Right hindlimb (tissue), 1 donor: ENCODE results near the gene CHAF1A.

Experiments
- DNase-seq: peaks from one replicate; pipeline ENCODE4 v3.0.0-alpha.2; 2018

Gene CHAF1A

DNA sequence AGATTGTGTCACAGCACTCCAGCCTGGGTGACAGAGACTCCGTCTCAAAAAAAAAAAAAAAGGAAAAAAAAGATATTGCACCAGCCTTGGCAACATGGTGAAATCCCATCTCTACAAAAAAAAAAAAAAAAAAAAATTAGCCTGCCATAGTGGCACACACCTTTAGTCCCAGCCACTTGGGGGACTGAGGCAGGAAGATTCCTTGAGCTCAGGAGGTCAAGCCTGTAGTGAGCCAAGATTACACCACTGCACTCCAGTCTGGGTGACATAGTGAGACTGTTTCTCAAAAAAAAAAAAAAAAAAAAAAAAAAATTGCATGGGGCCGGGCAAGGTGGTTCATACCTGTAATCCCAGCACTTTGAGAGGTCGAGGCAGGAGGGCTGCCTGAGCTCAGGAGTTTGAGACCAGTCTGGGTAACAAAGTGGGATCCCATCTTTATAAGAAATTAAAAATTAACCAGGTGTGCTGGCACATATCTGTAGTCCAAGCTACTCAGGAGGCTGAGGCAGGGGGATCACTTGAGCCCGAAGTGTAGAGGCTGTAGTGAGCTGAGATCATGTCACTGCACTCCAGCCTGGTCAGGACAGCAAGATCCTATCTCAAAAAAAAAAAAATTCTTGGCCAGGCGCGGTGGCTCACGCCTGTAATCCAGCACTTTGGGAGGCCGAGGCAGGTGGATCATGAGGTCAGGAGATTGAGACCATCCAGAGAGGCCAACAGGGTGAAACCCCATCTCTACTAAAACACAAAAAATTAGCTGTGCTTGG lies 62.6 kb downstream of the CHAF1A start:
- DNase-seq: no peak

DNA sequence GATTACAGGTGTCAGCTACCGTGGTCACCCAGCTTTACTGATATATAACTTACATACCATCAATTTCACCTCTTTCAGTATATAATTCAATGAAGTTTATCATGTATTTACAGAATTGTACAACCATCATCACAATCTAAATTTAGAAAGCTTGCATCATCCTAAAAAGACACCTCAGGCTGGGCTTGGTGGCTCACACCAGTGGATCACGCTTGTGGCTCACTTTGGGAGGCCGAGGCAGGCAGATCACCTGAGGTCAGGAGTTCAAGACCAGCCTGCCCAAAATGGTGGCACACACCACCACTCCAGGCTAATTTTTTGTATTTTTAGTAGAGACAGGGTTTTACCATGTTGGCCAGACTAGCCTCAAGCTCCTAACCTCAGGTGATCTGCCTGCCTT lies 65.4 kb downstream of the CHAF1A start:
- DNase-seq: no peak

DNA sequence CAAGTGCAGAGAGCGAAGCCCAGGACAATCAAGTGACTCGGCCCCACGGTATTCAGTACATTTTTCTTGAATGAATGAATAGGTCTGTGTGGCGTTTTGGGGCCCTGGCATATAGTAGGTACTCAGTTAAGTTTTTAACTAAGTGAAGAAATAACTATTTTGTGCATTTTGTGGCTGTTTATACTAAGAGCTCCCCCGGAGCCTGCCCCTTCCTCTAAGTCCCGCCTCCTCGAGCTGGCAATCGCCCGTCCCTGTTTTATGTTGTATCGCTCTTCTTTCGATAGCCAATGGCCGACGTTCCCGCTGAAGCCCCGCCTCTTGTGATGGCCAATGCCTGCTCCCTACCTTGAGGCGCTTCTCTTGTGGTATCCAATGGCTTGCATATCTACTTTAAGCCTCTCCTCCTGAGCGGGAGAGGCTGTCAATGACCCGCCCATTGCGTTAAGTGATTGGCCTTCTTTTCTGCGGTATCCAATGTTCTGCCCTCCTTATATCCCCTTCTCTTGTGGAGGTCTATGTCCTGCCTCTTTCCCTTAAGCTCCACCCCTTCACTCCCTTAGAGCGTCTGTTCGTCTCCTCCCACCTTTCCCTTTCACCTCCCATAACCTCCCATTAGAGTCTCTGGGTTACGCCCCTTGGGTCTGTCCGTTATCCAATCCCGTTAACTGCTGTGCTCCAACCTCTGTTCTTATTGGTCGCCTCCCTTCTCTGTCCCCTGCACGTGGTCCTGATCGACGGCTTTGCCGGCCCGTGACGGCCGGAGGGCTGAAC lies 69.1 kb downstream of the CHAF1A start:
- DNase-seq: peak; percentile 99

DNA sequence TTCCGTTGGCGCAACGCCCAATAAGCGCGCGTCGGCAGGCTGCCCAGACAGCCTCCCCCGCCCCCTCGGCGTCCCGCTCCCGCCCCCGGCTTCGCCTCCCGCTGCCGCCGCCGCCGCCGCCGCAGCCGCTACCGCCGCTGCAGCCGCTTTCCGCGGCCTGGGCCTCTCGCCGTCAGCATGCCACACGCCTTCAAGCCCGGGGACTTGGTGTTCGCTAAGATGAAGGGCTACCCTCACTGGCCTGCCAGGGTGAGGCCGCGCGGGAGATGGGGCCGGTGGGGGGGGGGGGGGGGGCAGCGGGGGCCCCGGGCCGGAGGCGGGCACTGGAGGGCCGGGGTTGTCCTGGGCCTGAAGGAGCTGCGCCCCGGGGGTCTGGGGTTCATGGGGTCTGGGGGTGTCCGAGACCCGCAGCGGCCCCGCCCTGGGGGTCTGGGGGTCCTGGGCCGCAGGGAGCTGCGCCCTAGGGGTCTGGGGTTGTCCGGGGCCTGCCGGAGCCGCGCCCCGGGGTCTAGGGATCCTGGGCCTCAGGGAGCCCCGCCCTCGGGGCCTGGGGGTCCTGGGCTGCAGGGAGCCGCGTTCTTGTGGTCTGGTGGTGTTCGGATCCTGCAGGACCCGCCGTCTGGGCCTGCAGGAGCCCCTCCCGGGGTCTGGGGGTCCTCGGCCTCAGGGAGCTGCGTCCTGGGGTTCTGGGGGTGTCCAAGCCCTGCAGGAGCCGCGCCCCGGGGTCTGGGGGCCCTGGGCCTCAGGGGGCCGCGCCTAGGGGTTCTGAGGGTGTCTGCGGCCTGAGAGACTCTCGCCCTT lies 69.9 kb downstream of the CHAF1A start, which contains the start of gene HDGFL2:
Gene HDGFL2, plus strand, starts transcription at position 124 of the 801 bp plus-strand sequence. Its CDS starts 54 bp downstream, at position 178.
- DNase-seq: no peak

DNA sequence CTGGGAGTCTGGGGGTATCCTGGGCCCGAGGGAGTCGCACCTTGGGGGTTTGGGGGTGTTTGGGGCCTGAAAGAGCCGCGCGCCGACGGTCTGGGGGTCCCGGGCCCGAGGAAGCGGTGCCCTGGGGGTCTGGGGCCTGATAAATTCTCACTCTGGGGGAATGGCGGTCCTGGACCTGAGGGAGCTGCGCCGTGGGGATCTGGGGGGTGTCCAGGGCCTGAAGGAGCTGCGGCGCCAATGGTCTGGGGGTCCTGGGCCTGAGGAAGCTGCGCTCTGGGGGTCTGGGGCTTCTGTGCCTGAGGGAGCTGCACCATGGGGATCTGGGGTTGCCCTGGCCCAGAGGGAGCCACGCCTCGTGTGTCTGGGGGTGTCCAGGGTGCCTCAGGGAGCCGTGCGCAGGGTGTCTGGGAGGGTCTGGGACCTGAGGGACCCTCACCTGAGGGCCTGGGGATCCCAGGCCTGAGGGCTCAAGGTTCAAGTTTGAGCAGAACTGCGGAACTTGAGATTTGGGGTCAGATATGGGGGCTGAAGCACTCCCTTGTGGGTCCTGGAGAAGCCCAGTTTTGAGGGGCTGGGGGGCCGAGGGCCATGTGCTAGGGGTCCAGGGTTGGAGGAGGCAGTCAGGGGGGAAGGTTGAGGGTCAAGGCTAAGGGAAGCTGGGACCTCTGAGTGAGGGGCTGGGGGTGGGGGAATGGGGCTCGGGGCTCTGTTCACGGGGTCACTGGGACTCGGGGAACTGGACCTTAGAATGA lies 70.7 kb downstream of the CHAF1A start:
- no peak for DNase-seq

DNA sequence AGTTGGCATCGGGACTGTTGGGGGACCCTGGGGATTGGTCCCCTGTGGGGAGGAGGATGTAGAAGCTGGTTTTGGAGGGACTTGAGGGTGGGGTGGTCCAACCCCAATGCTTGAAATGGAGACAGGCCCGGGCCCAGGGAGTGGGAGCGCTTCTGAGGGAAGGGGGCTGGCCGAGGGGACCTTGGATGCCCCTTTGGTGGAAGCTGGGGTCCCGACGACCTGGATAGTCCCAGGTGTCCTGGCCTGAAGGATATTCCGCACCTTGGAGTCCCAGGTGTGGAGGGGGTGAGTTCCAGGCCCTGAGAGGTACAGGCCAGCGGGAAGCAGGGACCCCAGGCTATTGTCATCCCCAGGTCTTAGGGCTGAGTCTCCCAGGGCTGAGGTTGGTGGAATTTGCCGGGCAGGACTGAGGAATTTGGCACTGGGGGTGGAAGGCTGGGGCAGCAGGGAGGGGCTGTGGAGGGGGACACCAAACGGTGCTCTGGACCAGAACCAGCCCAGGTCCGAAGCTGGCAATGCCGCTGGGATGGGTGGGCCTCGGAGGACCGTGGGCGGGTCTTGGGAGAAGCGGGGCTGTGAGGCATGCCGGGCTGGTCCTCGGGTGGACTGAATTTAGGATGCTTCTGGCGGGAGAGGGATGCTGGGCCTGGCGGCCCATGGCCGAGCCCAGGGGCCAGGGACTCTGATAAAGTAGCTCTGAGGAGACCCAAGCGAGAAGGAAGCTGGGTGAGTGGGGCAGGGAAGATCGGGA lies 71.5 kb downstream of the CHAF1A start:
- DNase-seq: no peak

DNA sequence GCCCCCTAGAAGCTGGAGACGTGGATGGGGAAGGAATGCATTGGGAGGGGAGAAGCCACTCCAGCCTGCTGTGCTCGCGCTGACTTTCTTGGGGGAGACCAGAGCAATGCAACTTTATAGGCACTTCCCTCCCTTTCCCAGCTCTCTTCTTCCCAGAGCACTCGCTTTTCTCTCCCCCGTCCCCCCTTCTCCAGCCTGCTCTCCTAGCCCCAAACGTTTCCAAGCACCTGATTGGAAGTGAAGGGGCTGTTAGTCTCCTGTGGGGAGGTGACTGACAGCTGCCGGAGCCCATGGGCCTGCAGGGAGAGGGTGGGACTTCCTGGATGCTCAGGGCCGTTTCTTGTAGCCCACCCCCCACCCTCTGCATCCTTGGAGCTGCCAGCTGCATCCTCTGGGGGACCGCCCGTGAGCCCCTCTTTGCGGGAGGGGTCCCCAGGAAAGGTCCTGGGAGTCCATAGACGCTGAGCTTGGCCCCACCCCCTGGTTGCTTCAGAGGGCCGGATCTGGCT lies 72.1 kb downstream of the CHAF1A start:
- peak; percentile 81 for DNase-seq

DNA sequence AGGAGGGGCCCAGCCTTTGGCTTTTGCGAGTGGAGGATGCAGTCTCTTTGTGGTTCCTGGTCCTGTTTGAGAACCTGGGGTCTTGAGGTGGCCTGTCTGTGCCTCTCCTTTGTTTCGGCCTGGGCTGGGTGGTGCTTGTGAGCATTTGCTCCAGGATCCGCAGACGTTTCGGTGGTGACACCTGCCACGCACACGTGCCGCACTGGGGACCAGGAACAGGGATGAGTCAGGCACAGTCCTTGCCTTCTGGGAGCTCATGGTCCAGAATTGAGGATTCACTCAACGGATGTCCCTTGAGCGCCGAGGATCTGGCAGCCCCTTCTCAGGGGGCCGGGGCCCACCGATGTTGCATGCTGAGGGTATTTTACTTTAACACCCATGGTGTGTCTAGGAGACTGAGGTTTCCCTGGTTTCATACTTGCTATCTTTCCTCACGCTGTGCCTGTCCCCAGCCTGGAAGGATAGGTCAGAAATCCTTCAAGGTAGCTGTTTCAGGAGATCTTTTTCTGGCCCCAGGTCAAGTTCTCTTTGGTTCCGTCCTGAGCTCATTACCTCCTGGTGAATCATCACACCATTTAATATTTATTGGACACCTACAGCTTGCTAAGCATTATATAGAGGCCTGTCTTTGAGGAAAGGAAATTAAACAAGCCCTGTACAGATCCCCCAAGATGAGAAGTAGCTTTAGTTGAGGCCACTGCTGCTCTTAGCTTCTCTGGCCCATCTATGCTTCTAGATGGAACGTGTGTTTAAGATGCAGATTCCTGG lies 74.8 kb downstream of the CHAF1A start:
- DNase-seq: no peak

DNA sequence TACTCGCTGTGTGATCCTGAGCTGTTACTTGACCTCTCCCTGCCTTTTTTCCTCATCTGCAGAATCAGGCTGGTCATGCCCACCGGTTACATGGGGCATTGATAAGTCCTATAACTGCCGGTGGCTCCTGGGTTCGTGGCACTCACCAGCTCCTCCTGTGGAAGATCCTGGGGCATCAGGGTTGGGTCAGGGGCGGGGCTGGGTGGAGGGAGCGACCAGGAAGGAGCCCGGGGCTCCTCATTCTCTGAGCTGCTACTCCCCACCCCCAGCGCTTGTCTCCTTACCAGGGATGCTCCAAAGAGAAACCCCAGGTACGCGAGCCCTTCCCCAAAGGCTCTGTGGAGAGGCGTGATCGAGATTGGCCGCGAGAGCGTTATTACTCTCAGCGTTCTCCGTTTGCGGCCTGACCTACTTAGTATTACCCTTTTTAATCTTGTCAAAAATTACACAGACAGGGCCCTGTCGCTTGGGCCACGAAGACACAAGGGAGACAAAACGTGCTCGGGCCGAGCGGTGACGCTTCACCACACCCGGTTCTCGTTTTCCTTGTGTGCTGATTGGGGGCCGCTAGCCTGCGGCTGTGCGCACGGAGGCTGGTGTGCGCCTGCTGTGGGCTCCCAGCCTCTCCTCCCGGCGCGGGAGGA lies 80.4 kb downstream of the CHAF1A start:
- no peak for DNase-seq

DNA sequence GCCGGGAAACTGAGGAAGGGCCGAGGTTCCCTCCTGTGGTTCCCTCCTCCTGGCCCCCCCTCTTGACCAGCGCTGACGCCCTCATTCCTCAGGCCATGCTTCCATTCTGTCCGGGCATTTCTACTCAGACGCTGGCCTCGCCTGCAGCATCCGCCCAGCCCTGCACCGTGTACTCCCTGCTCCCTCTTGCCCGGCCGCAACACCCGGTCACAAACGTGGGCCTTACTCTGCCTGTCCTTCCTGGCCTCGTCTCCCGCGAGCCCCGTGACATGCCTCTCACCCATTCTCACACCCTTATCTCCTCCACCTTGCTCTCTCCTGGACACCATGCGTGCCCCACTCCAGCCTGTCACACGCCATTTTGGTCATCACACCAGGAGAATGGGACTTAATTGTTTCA lies 80.9 kb downstream of the CHAF1A start:
- DNase-seq: no peak

DNA sequence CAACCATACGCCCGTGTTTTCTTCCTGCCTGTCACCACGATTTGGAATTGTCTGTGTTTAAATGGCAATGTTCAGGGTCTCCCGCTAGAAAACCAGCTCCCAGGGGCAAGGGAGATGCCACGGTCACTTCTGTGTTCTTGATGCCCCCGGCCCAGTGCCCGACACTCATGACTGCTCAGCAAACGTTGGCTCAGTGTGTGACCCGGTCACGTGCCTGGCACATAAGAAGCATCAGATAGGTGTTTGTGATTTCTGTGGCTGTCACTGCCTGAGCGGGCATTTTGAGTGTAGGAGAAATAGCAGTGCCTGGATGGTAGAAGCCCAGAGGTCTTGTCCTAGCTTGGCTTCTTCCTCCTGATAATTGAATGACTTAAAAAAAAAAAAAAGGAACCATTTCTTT lies 85.1 kb downstream of the CHAF1A start:
- no peak for DNase-seq

DNA sequence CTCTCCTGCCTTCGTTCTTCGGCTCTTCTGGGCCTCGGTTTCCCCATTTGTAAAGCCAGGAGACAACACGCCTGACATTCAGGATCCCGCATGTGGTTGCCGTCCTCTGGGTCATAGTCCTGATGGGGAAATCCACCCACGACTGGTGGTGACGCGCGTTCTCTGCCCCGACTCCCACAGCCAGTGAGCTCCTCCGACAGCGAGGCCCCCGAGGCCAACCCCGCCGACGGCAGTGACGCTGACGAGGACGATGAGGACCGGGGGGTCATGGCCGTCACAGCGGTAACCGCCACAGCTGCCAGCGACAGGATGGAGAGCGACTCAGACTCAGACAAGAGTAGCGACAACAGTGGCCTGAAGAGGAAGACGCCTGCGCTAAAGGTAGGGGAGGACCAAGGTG lies 86.1 kb downstream of the CHAF1A start:
- no peak for DNase-seq

DNA sequence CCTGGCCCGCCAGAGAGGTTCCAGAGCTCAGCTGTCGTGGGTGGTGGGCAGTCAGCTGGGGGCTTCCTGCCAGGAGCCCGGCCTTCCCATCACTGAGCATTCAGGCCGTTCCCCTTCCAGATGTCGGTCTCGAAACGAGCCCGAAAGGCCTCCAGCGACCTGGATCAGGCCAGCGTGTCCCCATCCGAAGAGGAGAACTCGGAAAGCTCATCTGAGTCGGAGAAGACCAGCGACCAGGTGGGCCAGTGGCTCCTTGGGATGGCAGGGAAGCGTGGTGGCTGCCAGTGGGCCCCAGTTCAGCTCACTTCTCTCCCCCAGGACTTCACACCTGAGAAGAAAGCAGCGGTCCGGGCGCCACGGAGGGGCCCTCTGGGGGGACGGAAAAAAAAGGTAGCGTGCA lies 89.0 kb downstream of the CHAF1A start:
- no peak for DNase-seq

DNA sequence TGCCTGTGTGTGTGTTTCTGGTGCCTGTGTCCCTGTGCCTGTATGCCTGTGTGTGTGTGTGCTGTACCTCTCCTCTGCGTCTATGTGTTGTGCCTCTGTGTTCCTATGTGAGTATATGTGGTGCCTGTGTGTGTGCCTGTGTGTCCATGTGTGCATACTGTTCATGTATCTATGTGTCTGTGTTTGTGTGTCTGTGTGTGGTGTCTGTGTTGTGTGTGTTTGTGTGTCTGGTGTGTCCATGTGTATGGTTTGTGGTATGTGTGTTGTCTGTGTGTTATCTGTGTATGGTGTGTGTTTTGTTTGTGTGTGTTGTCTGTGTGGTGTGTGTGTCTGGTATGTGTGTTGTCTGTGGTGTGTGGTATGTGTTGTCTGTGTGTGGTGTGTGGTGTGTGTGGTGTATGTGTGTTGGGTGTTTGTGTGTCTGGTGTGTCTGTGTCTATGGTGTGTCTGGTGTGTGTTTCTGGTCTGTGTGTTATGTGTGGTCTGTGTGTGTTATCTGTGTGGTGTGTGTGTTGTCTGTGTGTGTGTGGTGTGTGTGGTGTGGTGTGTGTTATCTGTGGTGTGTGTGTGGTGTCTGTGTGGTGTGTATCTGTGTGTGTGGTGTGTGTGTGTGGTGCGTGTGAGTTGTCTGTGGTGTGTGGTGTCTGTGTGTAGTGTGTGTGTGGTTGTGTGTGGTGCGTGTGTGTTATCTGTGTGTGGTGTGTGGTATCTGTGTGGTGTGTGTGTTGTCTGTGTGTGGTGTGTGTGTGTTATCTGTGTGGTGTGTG lies 90.1 kb downstream of the CHAF1A start:
- DNase-seq: no peak
